GM23338 (cell line): ENCODE data around the gene MEGF11.

Experiments
- CTCF ChIP-seq, 2 experiments: fragments of 200-600 bp in 1 of 2; sonication (generic) in 1 of 2; conservative IDR thresholded peaks; 2 replicates each; pipeline versions ENCODE4 v1.5.1 to v1.6.1; 2016 to 2017; ENCODE audit warnings: antibody characterized with exemption in 2 of 2, low read depth in 2 of 2, mild to moderate bottlenecking in 2 of 2, moderate library complexity in 1 of 2
- EZH2 ChIP-seq: fragments of 200-600 bp; sonication (generic); IDR thresholded peaks from one replicate; pipeline ENCODE4 v1.8.0; 2017; ENCODE audit warnings: antibody characterized with exemption, mild to moderate bottlenecking, low read depth; ENCODE audit not compliant: unreplicated experiment
- EZH2phosphoT487 ChIP-seq: fragments of 200-600 bp; sonication (generic); IDR thresholded peaks from one replicate; pipeline ENCODE4 v1.8.1; 2018; ENCODE audit warnings: antibody characterized with exemption; ENCODE audit not compliant: unreplicated experiment
- JUNB ChIP-seq: IDR thresholded peaks from one replicate; pipeline ENCODE4 v1.6.1; 2016; ENCODE audit warnings: antibody characterized with exemption; ENCODE audit not compliant: unreplicated experiment
- POLR2AphosphoS5 ChIP-seq: IDR thresholded peaks from 2 replicates; pipeline ENCODE4 v1.6.1; 2016; ENCODE audit warnings: antibody characterized with exemption, low read depth
- REST ChIP-seq: IDR thresholded peaks from one replicate; pipeline ENCODE4 v1.6.1; 2018; ENCODE audit warnings: antibody characterized with exemption; ENCODE audit not compliant: unreplicated experiment

GRCh38 chr15:66288551-66289185, 35.1 kb upstream of the MEGF11 start:
- TF ChIP-seq CTCF (conservative IDR thresholded peaks at IDR 0.05; ENCODE audit: low read depth in 2 of 2) = no peak
- TF ChIP-seq JUNB = no peak
- no peak for TF ChIP-seq EZH2
- TF ChIP-seq EZH2phosphoT487 = no peak
- TF ChIP-seq POLR2AphosphoS5 = no peak
- no peak for TF ChIP-seq REST
